C4-2B (cell line): ENCODE data around the gene HOXB8.

Experiments used
- ZFX ChIP-seq: fragments of 450-650 bp; IDR thresholded peaks from 2 replicates; pipeline ENCODE4 v1.6.1; 2017
- TF ChIP-seq, protein P1 (sequence below): fragments of 450-650 bp; conservative IDR thresholded peaks from 2 replicates; pipeline ENCODE4 v1.5.1; 2017; ENCODE audit warnings: mild to moderate bottlenecking

DNA sequence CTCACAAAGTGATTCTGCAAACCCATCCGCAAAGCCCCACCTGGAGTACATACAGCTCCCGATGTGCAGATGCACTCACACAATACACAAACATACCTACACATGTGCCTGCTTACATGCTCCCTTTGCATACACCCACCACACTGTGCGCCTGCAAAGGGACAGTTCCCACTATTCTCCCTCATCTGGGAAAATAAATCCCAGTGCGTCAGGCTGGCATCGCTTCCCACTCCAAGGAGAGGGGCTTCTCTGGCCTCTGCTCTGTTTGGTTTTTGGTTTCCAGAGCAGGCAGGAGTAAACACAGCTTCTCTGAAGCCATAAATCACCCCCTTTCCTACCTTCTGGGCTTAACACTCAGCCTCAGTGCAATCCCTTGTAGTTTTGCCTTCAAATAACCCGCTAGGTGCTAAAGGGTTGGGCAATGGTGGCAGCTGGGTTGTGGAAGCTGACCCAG lies 51.7 kb downstream of the HOXB8 start:
- TF ChIP-seq, protein P1, sequence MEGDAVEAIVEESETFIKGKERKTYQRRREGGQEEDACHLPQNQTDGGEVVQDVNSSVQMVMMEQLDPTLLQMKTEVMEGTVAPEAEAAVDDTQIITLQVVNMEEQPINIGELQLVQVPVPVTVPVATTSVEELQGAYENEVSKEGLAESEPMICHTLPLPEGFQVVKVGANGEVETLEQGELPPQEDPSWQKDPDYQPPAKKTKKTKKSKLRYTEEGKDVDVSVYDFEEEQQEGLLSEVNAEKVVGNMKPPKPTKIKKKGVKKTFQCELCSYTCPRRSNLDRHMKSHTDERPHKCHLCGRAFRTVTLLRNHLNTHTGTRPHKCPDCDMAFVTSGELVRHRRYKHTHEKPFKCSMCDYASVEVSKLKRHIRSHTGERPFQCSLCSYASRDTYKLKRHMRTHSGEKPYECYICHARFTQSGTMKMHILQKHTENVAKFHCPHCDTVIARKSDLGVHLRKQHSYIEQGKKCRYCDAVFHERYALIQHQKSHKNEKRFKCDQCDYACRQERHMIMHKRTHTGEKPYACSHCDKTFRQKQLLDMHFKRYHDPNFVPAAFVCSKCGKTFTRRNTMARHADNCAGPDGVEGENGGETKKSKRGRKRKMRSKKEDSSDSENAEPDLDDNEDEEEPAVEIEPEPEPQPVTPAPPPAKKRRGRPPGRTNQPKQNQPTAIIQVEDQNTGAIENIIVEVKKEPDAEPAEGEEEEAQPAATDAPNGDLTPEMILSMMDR, result no peak
- no peak for TF ChIP-seq ZFX
